Ramos (cell line): ENCODE data around the gene OR1F1.

Source experiments
- in situ Hi-C: fragments of 300-500 bp; cut with MboI; formaldehyde crosslinking; loops from one replicate; pipeline ENCODE4 v1.14.3; 2022; ENCODE audit warnings: low sequenced_read_pairs; ENCODE audit not compliant: unreplicated experiment

Gene OR1F1

GRCh38 chr16:3235856-3236669 is 48.1 kb downstream of the OR1F1 start:
- in situ Hi-C loops = no loop called here

GRCh38 chr16:3241761-3242160 is 53.8 kb downstream of the OR1F1 start:
- in situ Hi-C loops = no loop called here

- in situ Hi-C loops = no loop called here
Observed at GRCh38 chr16:3242709-3243108, 54.7 kb downstream of the OR1F1 start.

- in situ Hi-C loops = no loop called here
Observed at GRCh38 chr16:3243882-3244281, 55.9 kb downstream of the OR1F1 start.

- in situ Hi-C loops = no loop called here
Observed at GRCh38 chr16:3246002-3246401, 58.0 kb downstream of the OR1F1 start.

- in situ Hi-C loops = no loop called here
Observed at GRCh38 chr16:3246876-3247275, 58.9 kb downstream of the OR1F1 start.

GRCh38 chr16:3248596-3248995 is 60.6 kb downstream of the OR1F1 start:
- in situ Hi-C loops = no loop called here

- in situ Hi-C loops = no loop called here
Observed at GRCh38 chr16:3249020-3249419, 61.0 kb downstream of the OR1F1 start.

- in situ Hi-C loops = no loop called here
Observed at GRCh38 chr16:3249451-3249850, 61.4 kb downstream of the OR1F1 start.

GRCh38 chr16:3252967-3253366 is 65.0 kb downstream of the OR1F1 start:
- in situ Hi-C loops = no loop called here

- in situ Hi-C loops = no loop called here
Observed at GRCh38 chr16:3254309-3254708, 66.3 kb downstream of the OR1F1 start.
